GM21723 (cell line): ENCODE measurements around the gene EFHC1.

Experiments used
- ATAC-seq: cut with Tn5 transposase; IDR thresholded peaks from one replicate; pipeline ENCODE4 v1.9.1; 2021; ENCODE audit warnings: mild to moderate bottlenecking, moderate library complexity; ENCODE audit not compliant: unreplicated experiment

Gene EFHC1

GRCh38 chr6:52537001-52537753 lies 117.0 kb downstream of the EFHC1 start:
- ATAC-seq = peak; percentile 74

- ATAC-seq = no peak
Observed at GRCh38 chr6:52538252-52538900, 118.2 kb downstream of the EFHC1 start.

GRCh38 chr6:52538901-52539354 lies 118.8 kb downstream of the EFHC1 start:
- ATAC-seq = no peak

- ATAC-seq = no peak
Observed at GRCh38 chr6:52539607-52540006, 119.5 kb downstream of the EFHC1 start.

GRCh38 chr6:52540286-52540902 lies 120.3 kb downstream of the EFHC1 start:
- ATAC-seq = no peak

GRCh38 chr6:52541135-52541534 lies 121.0 kb downstream of the EFHC1 start:
- ATAC-seq = no peak

GRCh38 chr6:52543262-52543661 lies 123.1 kb downstream of the EFHC1 start:
- ATAC-seq = no peak

- ATAC-seq = no peak
Observed at GRCh38 chr6:52543729-52544601, 123.8 kb downstream of the EFHC1 start.

- ATAC-seq = no peak
Observed at GRCh38 chr6:52544602-52545405, 124.7 kb downstream of the EFHC1 start.

- peak; percentile 5 for ATAC-seq
Observed at GRCh38 chr6:52545406-52546119, 125.4 kb downstream of the EFHC1 start.

GRCh38 chr6:52546192-52546591 lies 126.0 kb downstream of the EFHC1 start:
- peak; percentile 56 for ATAC-seq

GRCh38 chr6:52546678-52547077 lies 126.5 kb downstream of the EFHC1 start:
- ATAC-seq = peak; percentile 95

GRCh38 chr6:52547647-52548352 lies 127.7 kb downstream of the EFHC1 start:
- ATAC-seq = no peak

- no peak for ATAC-seq
Observed at GRCh38 chr6:52548353-52548713, 128.2 kb downstream of the EFHC1 start.

- no peak for ATAC-seq
Observed at GRCh38 chr6:52548999-52549398, 128.9 kb downstream of the EFHC1 start.

GRCh38 chr6:52549428-52549827 lies 129.3 kb downstream of the EFHC1 start:
- ATAC-seq = no peak

GRCh38 chr6:52550014-52550575 lies 130.0 kb downstream of the EFHC1 start:
- no peak for ATAC-seq

- ATAC-seq = no peak
Observed at GRCh38 chr6:52550870-52551269, 130.7 kb downstream of the EFHC1 start.
